NCI-H2029 treated with DMSO at 0.1 percent for 48 hours (cell line): ENCODE results near the gene ZKSCAN5.
"Not testable (repeated sequence)": the region's sequence is repeated elsewhere in the genome, so short reads cannot be mapped to it uniquely, and the experiment has no call there.

Experiments used
- DNase-seq: peaks from one replicate; lab custom pipeline; 2025; lab: John Stamatoyannopoulos, UW

Gene ZKSCAN5

DNA sequence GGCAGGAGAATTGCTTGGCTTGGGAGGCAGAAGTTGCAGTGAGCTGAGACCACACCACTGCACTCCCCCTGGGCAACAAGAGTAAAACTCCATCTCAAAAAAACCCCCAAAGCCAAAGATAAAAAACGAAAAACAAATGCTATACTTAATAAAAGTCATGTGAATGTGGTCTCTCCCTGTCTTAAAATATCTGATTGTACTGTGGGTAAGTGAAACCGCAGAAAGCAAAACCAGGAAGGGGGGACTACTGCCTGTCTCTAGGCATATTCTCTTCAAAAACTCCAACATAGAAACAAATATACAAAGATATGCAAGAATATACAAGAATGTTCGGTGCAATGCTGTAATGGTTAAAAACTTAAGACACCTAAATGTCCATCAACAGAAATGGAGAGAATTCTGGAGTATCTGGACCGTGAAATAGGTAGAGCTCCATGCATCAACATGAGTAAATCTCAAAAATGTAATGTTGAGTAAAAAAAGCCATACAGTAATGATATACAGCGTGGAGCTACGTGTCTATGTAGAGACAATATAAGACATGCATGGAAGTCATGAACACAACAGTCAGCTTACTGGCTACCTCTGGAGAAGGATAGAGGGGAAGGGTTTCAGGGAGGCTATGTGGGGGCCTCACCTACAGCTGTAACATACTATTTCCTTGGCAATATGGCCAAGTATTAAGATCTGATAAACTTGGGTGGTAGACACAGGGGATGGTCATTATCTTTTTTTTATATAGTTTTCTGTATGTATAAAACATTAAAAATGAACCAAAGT is 6.5 kb upstream of the ZKSCAN5 start:
- DNase-seq, result no peak

DNA sequence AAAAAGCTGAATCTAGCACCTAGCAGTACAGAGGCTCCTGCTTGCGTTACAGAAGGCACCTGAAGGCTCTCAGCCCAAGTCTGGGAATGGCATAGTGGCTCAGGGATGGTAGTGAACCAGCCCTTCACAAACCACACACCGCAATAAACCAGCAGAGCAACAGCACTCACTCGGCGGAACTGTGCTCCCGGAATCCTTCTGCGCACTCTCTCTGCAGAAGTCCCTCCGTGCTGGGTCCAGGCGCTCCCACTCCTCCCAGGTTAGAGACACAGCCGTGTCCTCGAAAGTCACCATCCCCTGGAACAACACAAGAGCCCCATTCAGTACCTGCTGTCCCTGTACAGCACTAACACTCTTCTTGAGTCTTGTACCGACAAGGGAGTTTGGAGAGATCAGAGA is 5.9 kb upstream of the ZKSCAN5 start:
- no peak for DNase-seq

DNA sequence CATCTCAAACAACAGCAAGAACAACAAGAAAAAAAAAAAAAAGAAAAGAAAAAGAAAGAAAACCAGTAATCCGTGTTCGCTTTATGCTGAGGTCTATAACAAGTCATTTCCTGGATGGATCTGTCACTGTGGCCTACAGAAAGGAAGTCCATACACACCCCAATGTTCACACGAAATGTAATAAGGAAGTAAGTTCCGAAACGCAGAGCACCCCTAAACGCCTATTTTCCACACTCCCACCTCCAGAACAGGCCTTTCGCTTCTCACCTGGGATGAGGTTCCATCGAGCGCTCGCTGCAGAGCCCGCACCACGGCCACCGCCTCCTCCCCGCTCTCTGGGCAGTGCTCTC is 5.1 kb upstream of the ZKSCAN5 start:
- no peak for DNase-seq

DNA sequence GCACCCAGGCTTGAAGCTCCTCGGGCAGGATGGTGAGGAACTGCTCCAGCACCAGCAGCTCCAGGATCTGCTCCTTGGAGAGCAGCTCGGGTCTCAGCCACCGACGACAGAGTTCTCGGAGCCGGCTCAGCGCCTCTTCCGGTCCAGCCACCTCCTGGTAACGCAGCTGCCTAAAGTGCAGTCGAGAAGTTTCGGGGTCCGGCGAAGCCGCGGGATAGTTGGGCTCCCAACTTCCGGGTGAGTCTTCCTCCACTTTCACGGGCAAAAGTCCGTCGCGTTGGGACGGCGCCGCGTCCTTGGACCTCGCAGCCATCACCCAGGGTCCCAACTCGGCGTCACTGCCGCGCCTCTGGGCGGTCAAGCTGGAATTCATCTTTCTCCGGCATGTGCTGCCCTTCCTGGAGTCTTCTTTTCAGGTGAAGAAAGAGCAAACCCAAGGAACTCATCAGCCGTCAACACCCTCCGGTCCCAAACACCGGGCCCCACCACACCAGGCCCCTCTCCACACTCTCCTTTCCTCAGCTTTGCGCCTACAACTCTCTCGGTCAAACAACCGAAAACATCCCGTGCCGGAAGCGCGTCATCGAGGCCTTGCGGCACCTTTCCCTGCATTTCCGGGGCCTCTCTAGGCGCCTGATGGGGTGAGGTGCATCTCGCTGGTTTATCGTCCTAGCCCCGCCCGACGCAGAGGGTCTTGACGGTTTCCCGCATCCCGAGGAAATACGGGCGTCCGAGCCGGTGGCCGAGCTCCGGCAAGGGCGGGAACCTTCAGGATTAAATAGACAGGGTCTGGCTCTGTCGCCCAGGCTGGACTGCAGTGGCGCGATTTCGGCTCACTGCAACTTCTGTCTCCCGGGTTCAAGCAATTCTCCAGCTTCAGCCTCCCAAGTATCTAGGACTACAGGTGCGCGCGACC is 4.5 kb upstream of the ZKSCAN5 start, which contains the start of gene ZNF394:
Gene ZNF394 (minus strand): TSS at position 561 of the 916 bp plus-strand sequence. CDS start 188 bp downstream, at position 373.
- peak; percentile 65 for DNase-seq

GRCh38 chr7:99500637-99501009 is 3.8 kb upstream of the ZKSCAN5 start:
- no peak for DNase-seq

DNA sequence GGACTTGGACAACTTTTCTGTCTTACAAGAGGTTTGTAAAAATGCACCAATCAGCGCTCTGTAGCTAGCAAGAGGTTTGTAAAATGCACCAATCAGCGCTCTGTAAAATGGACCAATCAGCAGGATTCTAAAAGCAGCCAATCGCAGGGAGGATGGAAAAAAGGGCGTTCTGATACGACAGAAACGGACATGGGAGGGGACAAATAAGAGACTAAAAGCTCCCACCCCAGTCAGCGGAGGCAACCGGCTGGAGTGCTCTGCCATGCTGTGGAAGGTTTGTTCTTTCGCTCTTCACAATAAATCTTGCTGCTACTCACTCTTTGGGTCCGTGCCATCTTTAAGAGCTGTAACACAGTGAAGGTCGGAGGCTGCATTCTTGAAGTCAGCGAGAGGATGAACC is 3.2 kb upstream of the ZKSCAN5 start:
- DNase-seq, result not testable (repeated sequence)

DNA sequence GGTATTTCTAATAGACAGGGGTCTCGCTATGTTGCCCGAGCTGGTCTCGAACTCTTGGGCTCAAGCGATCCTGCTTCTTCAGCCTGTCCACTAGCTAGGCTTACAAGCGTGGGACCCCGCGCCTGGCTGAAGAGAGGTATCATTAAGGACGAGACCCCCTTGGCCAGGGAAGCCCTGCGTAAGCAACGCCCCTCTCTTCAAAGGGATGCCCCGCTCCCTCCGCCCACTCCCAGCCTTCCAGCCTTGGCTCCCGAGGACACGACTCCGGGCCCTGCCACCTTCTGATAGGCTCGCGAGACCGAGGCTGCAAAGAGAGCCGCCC is 220 bp upstream of the ZKSCAN5 start:
- DNase-seq, result no peak

GRCh38 chr7:99505324-99505662 is 831 bp downstream of the ZKSCAN5 start:
- DNase-seq, result no peak

DNA sequence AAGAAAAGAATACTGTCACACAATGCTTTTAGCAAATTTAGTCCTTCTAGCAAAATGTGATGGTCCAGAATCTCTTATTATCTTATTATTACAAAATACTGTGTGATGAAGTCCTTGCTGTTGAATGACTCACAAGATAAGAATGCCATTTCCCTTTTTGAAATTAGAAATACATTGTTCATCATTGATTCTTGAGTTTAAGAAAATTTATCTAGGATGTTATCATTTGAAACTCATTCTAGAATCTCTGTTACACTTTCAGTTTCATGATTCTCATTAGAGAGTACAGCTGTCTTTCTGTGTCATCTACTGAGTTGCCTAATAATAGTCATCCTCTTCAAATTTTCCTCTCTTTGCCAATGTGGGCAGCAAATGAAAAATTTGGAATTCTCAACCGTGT is 9.6 kb downstream of the ZKSCAN5 start:
- no peak for DNase-seq

GRCh38 chr7:99521399-99521798 is 16.9 kb downstream of the ZKSCAN5 start:
- DNase-seq, result no peak

GRCh38 chr7:99525713-99526440 is 21.4 kb downstream of the ZKSCAN5 start:
- no peak for DNase-seq

DNA sequence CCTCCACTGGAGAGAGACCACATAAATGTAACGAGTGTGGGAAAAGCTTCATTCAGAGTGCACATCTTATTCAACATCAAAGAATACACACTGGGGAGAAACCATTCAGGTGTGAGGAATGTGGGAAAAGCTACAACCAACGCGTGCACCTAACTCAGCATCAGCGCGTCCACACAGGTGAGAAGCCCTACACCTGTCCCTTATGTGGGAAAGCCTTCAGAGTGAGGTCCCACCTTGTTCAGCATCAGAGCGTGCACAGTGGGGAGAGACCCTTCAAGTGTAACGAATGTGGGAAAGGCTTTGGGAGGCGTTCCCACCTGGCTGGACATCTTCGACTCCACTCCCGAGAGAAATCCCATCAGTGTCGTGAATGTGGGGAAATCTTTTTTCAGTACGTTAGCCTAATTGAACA is 26.9 kb downstream of the ZKSCAN5 start:
- no peak for DNase-seq

DNA sequence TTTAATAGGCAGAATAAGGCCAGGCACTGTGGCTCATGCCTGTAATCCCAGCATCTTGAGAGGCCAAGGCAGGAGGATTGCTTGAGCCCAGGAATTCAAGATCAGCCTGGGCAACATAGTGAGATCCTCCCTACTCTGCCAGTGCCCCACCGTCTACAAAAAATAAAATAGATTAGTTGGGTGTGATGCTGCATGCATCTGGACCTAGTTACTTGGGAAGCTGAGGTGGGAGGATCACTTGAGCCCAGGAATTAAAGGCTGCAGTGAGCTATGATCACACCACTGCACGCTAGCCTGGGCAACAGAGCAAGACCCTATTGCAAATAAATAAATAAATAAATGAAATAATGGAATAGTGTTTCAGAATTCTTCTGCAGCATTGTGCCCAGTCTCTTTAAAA is 31.2 kb downstream of the ZKSCAN5 start:
- no peak for DNase-seq

- no peak for DNase-seq
Observed at GRCh38 chr7:99539213-99539811, 34.9 kb downstream of the ZKSCAN5 start.

- DNase-seq, result no peak
Observed at GRCh38 chr7:99540542-99540941, 36.1 kb downstream of the ZKSCAN5 start.

GRCh38 chr7:99541212-99541611 is 36.8 kb downstream of the ZKSCAN5 start:
- DNase-seq, result no peak

DNA sequence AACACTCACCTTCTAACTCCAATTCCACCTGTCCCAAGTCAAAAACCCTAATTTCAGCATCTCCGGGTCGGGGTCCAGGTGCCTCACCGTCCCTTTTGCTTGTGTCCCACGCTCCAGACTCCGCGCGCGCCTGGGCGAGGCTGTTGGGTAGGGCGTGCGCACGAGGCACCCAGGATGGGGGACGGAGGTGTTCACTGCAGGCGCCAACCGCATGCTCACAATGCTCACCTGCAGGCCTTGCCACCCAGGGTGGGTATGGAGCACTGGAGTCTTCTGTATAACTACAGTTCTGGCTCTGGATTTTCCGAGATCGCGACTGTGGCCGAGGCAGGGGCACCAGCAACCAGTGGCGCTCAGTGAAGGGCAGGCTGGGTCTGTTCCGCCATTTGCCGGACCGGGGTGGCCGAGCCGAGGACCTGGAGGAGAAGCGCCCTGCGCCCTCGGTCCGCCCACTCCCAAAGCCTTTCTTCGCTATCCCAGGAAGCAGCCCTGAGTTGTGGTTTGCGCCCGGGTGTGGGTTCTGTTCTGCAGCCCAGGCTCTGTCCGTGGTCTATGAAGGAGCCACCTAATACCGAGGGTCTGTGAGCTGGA is 38.7 kb downstream of the ZKSCAN5 start:
- no peak for DNase-seq

DNA sequence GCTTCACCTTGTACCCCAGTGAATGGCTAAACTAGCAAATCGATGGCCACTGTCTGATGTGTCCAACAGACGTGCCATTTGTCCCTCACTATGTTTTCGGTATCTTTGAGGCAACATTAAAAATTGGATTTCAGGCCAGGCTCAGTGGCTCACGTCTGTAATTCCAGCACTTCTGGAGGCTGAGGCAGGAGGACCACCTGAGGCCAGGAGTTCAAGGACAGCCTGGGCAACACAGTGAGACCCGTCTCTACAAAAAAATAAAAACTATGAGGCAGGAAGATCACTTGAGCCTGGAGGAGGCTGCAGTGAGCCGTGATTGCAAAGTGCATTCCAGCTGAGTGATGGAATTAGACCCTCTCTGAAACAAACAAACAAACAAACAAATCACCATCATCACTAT is 39.5 kb downstream of the ZKSCAN5 start:
- DNase-seq, result no peak

GRCh38 chr7:99545308-99545707 is 40.8 kb downstream of the ZKSCAN5 start:
- DNase-seq, result not testable (repeated sequence)

DNA sequence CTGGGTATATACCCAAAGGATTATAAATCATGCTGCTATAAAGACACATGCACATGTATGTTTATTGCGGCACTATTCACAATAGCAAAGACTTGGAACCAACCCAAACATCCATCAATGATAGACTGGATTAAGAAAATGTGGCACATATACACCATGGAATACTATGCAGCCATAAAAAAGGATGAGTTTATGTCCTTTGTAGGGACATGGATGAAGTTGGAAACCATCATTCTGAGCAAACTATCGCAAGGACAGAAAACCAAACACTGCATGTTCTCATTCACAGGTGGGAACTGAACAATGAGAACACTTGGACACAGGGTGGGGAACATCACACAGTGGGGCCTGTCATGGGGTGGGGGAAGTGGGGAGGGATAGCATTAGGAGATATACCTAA is 45.1 kb downstream of the ZKSCAN5 start:
- DNase-seq, result not testable (repeated sequence)

- DNase-seq, result no peak
Observed at GRCh38 chr7:99551334-99551733, 46.9 kb downstream of the ZKSCAN5 start.
